HCT116 (cell line): ENCODE results near the gene GRIK4.

Source experiments
- ATF3 ChIP-seq: IDR thresholded peaks from 2 replicates; pipeline ENCODE4 v1.6.1; 2012
- CEBPB ChIP-seq: IDR thresholded peaks from 2 replicates; pipeline ENCODE4 v1.6.1; 2012; ENCODE audit warnings: low read depth
- CTCF ChIP-seq, 3 experiments: fragments of 200-600 bp in 1 of 3; sonication (generic) in 1 of 3; IDR thresholded peaks in 2 of 3; conservative IDR thresholded peaks in 1 of 3; 2 replicates each; pipeline ENCODE4 v1.5.1; 2012 to 2017; ENCODE audit warnings: low read depth in 2 of 3, low read length in 2 of 3, antibody characterized with exemption in 1 of 3, borderline replicate concordance in 1 of 3, control low read depth in 1 of 3, mild to moderate bottlenecking in 1 of 3, mixed read lengths in 1 of 3, mixed run types in 1 of 3, moderate library complexity in 1 of 3; ENCODE audit not compliant: insufficient read depth in 1 of 3
- EZH2 ChIP-seq: fragments of 200-600 bp; sonication (generic); IDR thresholded peaks from 2 replicates; pipeline ENCODE4 v1.6.1; 2017; ENCODE audit warnings: antibody characterized with exemption, mixed run types
- POLR2A ChIP-seq: IDR thresholded peaks from 2 replicates; pipeline ENCODE4 v1.7.0; 2011; ENCODE audit warnings: borderline replicate concordance; ENCODE audit not compliant: insufficient read depth, insufficient read length; ENCODE audit errors: extremely low read depth
- REST ChIP-seq: IDR thresholded peaks from 2 replicates; pipeline ENCODE4 v1.6.1; 2012; ENCODE audit warnings: low read depth
- ZNF274 ChIP-seq: fragments of 200-500 bp; sonication (Bioruptor generic); IDR thresholded peaks from 2 replicates; pipeline ENCODE4 v1.6.1; 2014; ENCODE audit warnings: mild to moderate bottlenecking, low read depth, low read length, inconsistent platforms

DNA sequence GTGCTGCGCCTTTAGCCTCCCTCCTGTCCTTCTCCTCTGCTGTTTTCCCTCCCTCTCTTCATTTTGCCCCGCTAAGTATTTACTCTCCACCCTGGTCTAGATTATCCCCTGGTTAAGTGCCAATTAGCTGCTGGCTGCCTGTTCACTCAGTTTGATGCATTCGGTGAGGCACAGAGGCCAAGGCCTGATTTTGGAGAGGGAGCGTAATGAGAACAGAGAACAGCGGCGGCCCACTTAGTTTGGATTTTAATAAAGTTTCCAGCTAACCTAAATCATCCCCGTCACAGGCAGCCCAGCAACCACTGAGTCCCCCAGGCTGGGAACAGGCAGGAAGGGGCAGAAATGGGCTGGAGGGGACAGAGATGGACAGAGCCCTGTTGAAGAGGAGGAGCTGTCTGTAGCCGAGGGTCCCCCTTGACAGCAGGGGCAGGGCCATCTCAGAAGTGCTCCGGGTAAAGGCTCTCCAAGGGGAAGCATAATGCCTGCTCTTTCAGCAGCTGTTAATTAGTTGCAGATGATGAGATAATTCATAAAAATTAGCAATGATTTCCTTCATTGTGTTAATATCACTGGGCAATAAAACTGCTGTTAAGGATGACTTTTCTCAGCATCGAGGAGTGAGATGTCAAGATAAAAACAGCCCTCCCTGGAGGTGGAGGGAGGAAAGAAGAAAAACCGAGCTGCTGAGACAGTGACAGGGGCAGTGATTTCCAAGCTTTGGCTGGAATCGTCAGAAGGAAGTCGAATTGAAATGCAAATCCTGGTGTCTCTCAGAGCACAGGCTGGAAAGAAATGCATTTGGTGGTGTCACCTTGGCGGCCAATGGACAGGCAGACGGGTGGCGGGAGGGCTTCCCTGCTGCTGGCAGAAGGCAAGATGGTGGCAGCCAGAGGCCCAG is 170.1 kb downstream of the GRIK4 start:
- TF ChIP-seq ZNF274 (no peak), REST (no peak), CEBPB (no peak), CTCF (IDR thresholded peaks at IDR 0.05 in 2 of 3, conservative IDR thresholded peaks at IDR 0.05 in 1 of 3; ENCODE audit: borderline replicate concordance in 1 of 3, insufficient read depth in 1 of 3, low read depth in 2 of 3, low read length in 2 of 3) (no peak), ATF3 (no peak), EZH2 (no peak), POLR2A (no peak)
